Activated naive CD8-positive, alpha-beta T cell treated with anti-CD3 and anti-CD28 coated beads for 36 hours (primary cell): Measurements from ENCODE around the gene USH1G. TPM values are rescaled to one million over a fixed set of nuclear protein-coding genes. Genes with fewer than 3 reads are reported as not detected.
A peak's percentile ranks its signal among the peaks of the same experiment; 100 is the strongest.
"Not testable (repeated sequence)": the region's sequence is repeated elsewhere in the genome, so short reads cannot be mapped to it uniquely, and the experiment has no call there.

Experiments
- DNase-seq: peaks from one replicate; pipeline ENCODE4 v3.0.0; 2021
- H3K27ac Mint-ChIP-seq: one replicate; pipeline ENCODE4 v1.8.0; 2022; ENCODE audit warnings: mild to moderate bottlenecking, moderate library complexity, mixed read lengths
- H3K27me3 Mint-ChIP-seq: one replicate; pipeline ENCODE4 v1.8.0; 2022; ENCODE audit warnings: mild to moderate bottlenecking, mixed read lengths
- H3K36me3 Mint-ChIP-seq: one replicate; pipeline ENCODE4 v1.8.0; 2021; ENCODE audit warnings: mild to moderate bottlenecking, mixed read lengths
- H3K4me1 Mint-ChIP-seq: one replicate; pipeline ENCODE4 v1.8.0; 2021; ENCODE audit warnings: mixed read lengths
- H3K4me3 Mint-ChIP-seq: one replicate; pipeline ENCODE4 v1.8.0; 2022; ENCODE audit warnings: mild to moderate bottlenecking, moderate library complexity, mixed read lengths
- H3K9me3 Mint-ChIP-seq: one replicate; pipeline ENCODE4 v1.8.0; 2022; ENCODE audit warnings: mixed read lengths
- total RNA-seq, 2 experiments: library from RNA; stranded (reverse); gene quantifications; one replicate each; pipeline ENCODE4 v1.2.3, GENCODE V29; 2021

USH1G gene
- total RNA-seq, 2 experiments from 2014 or later: not detected

DNA sequence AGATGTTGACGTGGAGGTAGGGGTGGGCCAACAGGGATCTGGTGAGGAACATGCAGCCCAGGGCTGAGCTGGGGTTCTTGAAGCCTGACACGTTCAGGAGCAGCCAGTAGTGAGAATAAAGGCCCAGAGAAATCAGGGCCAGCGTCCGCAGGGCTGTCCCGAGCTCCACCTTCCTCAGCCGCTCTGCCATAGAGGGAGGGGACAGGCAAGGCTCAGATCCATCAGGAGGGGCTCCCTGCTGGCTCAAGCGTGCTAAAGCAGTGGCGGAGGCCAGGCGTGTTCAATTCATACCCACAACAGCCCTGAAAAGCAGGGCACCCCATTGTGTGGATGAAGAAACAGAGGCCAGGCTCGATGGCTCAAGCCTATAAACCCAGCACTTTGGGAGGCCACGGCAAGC, 42.0 kb downstream of the USH1G start:
- Mint-ChIP-seq H3K9me3 (no peaks in the 10 kb centered on the region), H3K27me3 (peaks cover 12% of the 10 kb centered on the region), H3K27ac (no peak overlapping the region), H3K4me3 (no peak overlapping the region), H3K4me1 (no peaks in the 10 kb centered on the region), H3K36me3 (no peaks in the 10 kb centered on the region)
- no peak for DNase-seq

DNA sequence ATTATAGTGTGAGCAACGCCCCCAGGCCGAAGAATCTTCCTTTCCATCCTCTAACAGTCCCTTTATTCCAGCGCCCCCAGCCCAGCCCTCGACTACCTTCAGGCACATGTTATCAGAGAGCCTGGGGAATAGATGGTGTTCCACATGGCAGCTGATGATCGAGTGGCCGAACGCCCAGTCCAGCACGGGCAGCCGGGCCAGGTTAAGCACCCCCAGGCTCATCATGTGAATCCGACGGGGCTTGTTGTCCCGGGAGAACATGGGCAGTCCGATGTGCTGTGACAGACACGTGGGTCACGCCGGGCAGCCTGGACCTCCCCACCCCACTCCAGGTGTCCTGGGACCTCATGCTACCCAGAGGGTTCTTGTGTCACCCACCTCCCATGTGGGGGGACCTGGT, 43.7 kb downstream of the USH1G start:
- H3K27ac Mint-ChIP-seq: no peak overlapping the region
- no peak overlapping the region for H3K4me3 Mint-ChIP-seq

DNA sequence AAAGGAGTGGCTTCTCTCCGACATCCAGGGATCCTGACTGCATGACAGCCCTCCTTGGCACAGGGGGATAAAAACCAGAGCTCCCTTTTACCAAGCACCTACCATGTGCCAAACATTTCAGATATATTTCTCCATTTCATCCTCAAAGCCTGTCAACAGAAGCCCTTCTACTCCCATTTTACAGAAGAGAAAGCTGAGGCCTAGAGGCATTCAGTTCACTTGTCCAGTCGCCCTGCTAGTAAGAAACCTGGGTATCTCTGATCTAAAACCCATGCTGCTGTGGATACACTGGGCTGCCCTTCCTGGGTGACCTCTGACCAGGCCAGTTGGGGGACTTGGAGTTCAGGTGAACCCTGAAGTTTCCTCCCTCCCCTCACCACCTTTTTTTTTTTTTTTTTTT, 44.4 kb downstream of the USH1G start:
- H3K27ac Mint-ChIP-seq: no peak overlapping the region
- DNase-seq: no peak
- H3K4me3 Mint-ChIP-seq: no peak overlapping the region
- peaks cover 12% of the 10 kb centered on the region for H3K4me1 Mint-ChIP-seq
- peaks cover 7% of the 10 kb centered on the region for H3K27me3 Mint-ChIP-seq
- no peaks in the 10 kb centered on the region for H3K36me3 Mint-ChIP-seq
- no peaks in the 10 kb centered on the region for H3K9me3 Mint-ChIP-seq

More for the DNA sequence above, 43.7 kb downstream of the USH1G start:
- Mint-ChIP-seq H3K36me3 (no peaks in the 10 kb centered on the region), H3K9me3 (no peaks in the 10 kb centered on the region), H3K4me1 (peaks cover 8% of the 10 kb centered on the region), H3K27me3 (peaks cover 7% of the 10 kb centered on the region)
- no peak for DNase-seq

DNA sequence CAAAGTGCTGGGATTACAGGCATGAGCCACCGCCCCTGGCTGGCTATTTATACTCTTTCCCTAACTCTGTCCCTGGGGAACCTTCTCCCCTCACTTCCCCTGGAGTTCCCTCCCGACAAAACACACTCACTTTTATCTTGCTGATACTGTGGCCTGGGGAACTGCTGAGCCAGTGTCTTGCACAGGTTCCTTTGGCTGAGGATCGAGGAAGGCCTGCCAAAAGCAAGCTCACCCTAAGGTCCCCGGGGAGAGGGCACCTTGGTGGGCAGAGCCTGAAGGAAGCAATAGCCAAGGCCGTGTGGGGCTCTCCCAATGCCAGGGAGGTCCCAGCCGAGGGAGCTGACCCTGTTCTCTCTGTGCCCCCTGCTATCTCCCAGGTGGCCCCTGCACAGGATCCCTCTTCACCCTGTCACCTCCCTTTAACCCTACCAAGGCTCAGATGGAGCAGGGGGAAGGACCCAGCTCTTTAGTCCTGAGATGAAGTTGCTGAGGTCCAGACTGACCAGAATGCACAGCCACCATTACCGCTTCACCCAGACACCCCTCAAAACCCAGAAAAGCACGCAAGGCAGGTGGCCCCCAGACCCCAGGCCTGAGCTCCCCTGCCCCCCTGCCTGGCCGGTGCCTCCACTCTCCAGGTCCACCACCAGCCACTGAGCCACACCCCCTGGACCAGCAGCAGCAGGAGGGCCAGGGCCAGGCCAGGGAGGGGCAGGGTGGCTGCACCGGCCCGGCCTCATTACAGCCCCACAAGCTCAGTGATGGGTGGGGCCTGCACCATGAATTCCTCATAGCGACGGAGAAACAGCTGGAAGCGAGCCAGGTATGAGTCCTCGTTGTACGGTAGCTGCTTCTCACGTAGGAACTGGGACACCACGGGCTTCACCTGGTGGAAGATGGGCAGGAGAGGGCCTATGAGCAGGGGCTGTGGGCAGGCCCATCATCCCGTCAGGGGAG, 45.2 kb downstream of the USH1G start:
- H3K27ac Mint-ChIP-seq: no peak overlapping the region
- H3K9me3 Mint-ChIP-seq: no peaks in the 10 kb centered on the region
- no peak for DNase-seq
- H3K27me3 Mint-ChIP-seq: peaks cover under 1% of the 10 kb centered on the region
- no peak overlapping the region for H3K4me3 Mint-ChIP-seq
- H3K4me1 Mint-ChIP-seq: peaks cover 12% of the 10 kb centered on the region
- H3K36me3 Mint-ChIP-seq: no peaks in the 10 kb centered on the region

DNA sequence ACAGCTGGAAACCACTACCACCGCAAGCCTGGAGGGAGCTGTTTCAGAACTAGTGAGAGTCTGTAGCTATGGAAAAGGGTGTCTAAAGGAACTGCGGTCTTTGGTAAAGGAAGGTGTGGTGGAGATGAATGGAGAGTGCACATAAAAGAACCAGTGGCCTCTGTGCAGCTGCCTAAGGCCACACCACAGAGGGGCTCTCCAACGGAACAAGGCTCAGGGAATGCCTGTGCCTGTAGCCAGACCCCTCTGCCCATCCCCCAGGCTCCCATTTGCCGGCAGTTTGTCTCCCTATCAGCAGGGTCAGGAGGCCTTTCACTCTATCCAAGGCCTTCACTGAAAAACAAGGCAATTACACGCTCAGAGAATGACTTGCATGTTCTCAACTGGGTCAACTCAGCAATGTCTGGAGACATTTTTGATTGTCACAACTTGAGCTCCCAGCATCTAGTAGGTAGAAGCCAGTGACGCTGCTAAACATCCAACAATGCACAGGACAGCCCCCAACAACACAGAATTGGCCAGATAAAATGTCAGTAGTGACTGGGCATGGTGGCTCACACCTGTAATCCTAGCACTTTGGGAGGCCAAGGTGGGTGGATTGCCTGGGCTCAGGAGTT, 47.0 kb downstream of the USH1G start:
- H3K27me3 Mint-ChIP-seq: no peaks in the 10 kb centered on the region
- peaks cover 15% of the 10 kb centered on the region for H3K4me1 Mint-ChIP-seq
- H3K9me3 Mint-ChIP-seq: no peaks in the 10 kb centered on the region
- no peak overlapping the region for H3K27ac Mint-ChIP-seq
- H3K36me3 Mint-ChIP-seq: no peaks in the 10 kb centered on the region
- no peak overlapping the region for H3K4me3 Mint-ChIP-seq
- DNase-seq: no peak

DNA sequence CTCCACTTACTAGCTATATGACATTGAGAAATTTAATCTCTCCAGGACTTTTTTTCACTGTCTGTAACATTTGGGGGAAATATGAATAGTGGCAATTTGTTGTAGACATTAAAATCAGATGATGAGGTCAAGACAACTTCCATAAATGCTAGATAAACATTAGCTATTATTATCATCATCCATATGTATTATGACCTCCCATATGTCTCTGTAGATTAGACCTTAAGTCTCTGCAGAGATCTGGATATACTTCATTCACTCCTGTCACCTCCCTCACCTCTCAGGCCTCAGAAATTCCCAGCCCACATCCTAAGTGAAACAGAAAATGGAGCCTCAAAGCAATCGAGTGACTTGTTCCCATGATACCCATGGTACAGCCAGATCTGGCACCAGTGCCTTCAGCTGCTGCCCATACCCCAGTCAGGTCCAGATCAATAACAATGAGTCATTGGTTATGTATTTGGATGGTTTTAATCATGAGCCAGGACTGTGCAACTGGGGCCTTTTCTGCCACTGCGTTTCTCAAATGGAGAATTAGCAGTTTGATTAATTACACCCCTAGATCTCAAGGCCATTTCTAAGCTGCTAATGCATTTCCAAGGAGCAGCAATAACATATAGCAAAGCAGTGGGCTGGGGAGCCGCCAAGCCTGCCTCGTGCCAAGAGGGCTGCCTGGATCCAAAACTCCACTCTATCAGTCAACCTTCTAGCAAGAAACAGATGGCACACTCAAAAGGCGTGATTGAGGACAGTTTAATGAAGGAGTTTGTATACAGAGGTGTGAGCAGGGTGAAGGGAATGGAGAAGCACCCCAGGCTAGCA, 47.7 kb downstream of the USH1G start:
- no peaks in the 10 kb centered on the region for H3K9me3 Mint-ChIP-seq
- no peaks in the 10 kb centered on the region for H3K27me3 Mint-ChIP-seq
- H3K36me3 Mint-ChIP-seq: no peaks in the 10 kb centered on the region
- no peak overlapping the region for H3K27ac Mint-ChIP-seq
- DNase-seq: no peak
- peaks cover 15% of the 10 kb centered on the region for H3K4me1 Mint-ChIP-seq
- no peak overlapping the region for H3K4me3 Mint-ChIP-seq

DNA sequence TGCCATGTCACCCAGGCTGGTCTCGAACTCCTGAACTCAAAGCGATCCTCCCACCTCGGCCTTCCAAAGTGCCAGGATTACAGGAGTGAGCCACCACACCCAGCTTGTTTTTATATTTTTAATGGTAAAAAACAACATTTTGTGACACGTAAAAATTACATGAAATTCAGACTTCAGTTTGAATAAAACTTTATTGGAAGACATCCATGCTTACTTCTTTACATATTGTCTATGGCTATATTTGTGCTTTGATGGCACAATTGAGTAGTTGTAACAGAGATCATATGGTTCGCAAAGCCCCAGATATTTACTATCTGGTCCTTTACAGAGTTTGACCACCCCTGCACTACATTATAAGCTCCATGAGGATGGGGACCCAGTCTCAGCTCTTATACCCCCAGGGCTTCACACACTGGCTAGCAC, 48.4 kb downstream of the USH1G start:
- Mint-ChIP-seq H3K27me3 (no peaks in the 10 kb centered on the region), H3K4me1 (peaks cover 15% of the 10 kb centered on the region), H3K4me3 (no peak overlapping the region), H3K36me3 (no peaks in the 10 kb centered on the region), H3K27ac (no peak overlapping the region), H3K9me3 (no peaks in the 10 kb centered on the region)
- DNase-seq: no peak

DNA sequence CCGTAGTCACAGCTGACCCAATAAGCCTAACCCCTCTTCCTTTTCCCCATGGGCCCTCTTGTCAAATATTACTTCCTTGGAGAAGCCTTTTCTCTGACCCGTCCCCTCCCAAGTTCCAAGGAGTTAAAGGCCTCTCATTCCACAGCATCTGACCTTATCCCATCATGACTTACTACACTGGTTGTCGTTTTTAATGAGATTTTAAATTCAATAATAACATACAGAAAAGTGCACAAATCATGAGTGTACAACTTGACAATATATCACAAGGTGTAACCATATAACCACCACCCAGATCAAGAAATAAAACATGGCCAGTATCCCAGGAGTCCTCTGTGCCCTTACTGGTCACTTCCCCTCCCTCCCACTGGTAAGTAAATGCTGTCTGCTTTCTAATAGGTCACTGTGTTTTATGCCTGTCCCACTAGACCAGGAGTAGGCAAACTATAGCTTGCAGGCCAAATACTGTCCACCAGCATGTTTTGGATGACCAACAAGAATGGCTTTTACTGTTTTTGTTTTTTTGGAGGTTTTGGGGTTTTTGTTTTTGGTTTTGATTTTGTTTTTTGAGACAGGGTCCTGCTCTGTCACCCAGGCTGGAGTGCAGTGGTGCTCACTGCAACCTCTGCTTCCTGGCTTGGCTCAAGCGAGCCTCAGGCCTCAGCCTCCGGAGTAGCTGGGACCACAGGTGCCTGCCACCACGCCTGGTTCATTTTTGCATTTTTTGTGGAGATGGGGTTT, 49.0 kb downstream of the USH1G start:
- Mint-ChIP-seq H3K27me3 (no peaks in the 10 kb centered on the region), H3K36me3 (no peaks in the 10 kb centered on the region), H3K4me3 (peak overlapping the region; percentile 80), H3K4me1 (peaks cover 15% of the 10 kb centered on the region), H3K27ac (peak overlapping the region; percentile 94), H3K9me3 (no peaks in the 10 kb centered on the region)
- DNase-seq: no peak

DNA sequence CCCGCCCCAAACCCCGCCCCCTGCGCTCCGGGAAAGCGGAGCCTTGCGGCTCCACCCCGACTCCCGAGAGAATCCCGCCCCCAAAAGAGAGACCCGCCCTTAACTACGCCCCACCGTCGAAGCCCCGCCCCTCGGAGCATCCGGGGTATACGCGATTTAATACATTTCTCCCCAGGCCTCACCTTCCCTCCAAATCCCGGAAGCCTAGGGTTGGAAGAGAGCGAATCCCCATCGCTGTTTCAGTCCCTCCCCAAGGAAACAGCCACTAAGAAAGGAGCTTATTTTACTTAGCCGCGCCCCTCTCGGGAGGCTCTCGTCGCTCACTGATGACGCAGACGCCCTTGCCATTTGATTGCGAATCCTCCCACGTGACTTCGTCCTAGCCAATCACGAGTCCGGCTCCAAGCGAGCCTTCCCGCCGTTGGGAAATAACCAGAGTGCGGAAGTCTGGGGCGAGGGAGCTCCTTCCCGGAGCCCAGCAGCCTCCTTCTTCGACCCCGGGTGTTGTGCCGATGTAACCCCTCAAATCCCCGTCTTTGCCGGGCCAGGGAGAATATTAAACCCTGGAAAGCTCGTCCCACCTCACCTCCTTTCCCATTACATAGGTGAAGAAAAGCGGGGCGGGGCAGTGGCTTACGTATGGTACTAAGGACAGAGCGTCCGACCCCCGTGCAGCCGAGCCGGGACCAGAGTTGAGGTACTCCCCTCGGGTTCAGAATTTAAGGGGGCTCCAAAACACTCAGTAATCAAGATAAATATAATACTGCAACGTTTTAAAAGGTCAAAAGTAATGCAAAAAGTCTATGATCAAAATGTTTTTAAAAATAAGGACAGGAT, 49.8 kb downstream of the USH1G start:
- H3K9me3 Mint-ChIP-seq: no peaks in the 10 kb centered on the region
- H3K36me3 Mint-ChIP-seq: peaks cover 1% of the 10 kb centered on the region
- peak overlapping the region; percentile 80 for H3K4me3 Mint-ChIP-seq
- H3K27ac Mint-ChIP-seq: peak overlapping the region; percentile 94
- H3K27me3 Mint-ChIP-seq: no peaks in the 10 kb centered on the region
- H3K4me1 Mint-ChIP-seq: peaks cover 15% of the 10 kb centered on the region
- DNase-seq: peak; percentile 96

DNA sequence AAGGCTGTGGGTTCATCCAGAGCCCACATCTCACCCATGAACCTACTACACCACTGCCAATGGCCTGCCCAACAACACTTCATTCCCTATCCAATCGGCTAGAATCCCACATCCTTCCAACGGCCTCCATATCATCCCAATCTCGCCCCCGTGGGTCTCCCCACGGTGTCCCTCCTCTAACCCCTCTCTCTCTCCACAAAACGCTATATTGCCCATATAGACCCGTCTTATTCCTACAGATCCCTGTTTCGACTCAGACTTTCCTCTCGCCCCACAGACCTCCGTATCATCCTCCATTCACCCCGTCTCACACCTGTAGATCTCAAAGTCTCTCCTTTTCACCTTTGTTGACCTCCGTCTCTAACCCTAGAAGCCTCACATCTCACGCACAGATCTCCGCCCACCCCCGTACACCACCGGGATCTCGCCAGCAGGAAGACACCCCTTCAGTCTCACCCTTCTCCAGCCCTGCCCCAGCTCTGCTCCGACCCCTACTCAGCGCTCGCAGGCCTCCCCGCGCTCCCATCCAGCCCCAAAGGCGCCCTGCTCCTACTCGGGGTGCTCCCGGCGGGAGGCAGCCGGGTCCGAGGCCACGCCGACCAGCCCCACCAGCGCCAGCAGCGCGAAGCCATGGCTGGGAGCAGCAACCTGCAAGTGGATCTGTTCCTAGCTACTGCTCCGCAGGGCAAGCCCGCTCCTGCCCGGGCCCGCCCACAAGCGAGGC, 50.6 kb downstream of the USH1G start, which contains the start of gene FDXR:
Gene FDXR, minus strand, starts transcription at position 682 of the 724 bp plus-strand sequence. Its CDS starts 50 bp downstream, at position 632.
- Mint-ChIP-seq H3K4me1 (peaks cover 15% of the 10 kb centered on the region), H3K27me3 (no peaks in the 10 kb centered on the region)

DNA sequence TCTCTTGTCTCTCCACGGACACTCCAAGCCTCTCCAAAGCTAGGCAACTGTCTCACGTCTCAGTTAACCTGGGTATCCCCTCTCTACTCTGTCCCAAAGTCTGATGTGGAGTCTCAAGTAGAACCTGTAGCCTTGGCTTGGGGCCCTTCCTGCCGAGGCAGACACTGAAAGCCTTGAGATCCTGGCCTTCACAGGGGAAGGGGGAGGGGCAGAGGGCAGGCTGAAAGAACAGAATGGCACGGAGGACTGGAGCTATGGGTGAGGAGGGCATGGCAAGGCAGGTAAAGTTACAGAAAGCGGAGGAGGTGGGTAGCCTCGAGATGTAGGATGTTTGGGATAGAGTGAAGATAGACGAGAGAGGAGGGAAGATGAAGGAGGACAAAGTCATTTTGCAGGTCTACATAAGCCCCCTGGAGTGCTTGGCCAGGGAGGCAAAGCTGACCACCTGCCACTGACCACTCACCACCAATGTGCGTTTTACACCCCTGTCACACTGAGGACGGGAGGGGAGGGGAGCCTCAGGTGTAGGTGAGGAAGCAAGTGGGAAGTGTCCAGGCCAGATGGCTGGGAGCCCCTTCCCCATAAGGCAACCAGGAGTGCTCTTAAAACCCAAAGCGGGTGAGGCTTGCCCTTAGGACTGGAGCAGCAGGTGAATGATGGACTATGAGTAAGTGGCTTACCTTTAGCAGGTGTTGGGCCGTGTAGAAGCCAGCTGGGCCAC, 51.5 kb downstream of the USH1G start:
- H3K27ac Mint-ChIP-seq: no peak overlapping the region
- no peaks in the 10 kb centered on the region for H3K9me3 Mint-ChIP-seq
- H3K4me1 Mint-ChIP-seq: peaks cover 15% of the 10 kb centered on the region
- no peak for DNase-seq
- H3K4me3 Mint-ChIP-seq: peak overlapping the region; percentile 82
- H3K27me3 Mint-ChIP-seq: no peaks in the 10 kb centered on the region
- peaks cover 1% of the 10 kb centered on the region for H3K36me3 Mint-ChIP-seq

More for the DNA sequence above, 50.6 kb downstream of the USH1G start, which contains the start of gene FDXR:
- H3K4me3 Mint-ChIP-seq: peak within 1 kb of the TSS; percentile 82
- no peak for DNase-seq
- peaks cover 1% of the 10 kb centered on the region for H3K36me3 Mint-ChIP-seq
- no peaks in the 10 kb centered on the region for H3K9me3 Mint-ChIP-seq
- H3K27ac Mint-ChIP-seq: peak within 1 kb of the TSS; percentile 94

DNA sequence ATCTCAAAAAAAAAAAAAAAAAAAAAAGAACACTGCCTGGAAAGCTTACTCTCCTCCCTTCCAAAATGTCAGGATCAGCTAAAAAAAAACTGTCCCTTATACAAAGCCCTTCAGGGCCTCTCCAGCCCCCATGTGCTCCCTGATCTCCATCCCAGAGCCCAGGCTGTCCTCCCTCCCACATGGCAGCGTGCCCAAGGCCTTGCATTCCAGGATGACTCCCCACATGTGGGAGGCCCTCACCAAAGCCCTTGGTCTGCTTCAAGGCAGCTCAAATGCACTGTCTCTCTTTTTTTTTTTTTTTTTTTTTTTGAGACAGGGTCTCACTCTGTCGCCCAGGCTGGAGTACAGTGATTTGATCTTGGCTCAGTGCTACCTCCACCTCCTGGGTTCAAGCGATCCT, 52.5 kb downstream of the USH1G start:
- no peak overlapping the region for H3K4me3 Mint-ChIP-seq
- peaks cover 12% of the 10 kb centered on the region for H3K4me1 Mint-ChIP-seq
- no peaks in the 10 kb centered on the region for H3K27me3 Mint-ChIP-seq
- no peaks in the 10 kb centered on the region for H3K9me3 Mint-ChIP-seq
- DNase-seq: no peak
- peaks cover 1% of the 10 kb centered on the region for H3K36me3 Mint-ChIP-seq
- no peak overlapping the region for H3K27ac Mint-ChIP-seq

DNA sequence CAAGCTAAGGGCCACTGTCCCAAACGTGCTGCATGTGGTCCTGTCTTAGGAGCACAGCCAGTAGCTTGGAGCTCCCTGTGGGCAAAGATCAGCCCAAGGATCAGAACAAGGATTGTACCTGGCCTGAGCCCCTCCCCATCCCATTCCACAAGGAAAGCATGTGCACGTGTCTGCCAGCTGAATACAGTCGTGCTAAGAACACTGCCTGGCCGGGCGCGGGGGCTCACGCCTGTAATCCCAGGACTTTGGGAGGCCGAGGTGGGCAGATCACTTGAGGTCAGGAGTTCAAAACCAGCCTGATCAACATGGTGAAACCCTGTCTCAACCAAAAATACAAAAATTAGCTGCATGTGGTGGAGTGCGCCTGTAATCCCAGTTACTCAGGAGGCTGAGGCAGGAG, 53.0 kb downstream of the USH1G start:
- H3K27me3 Mint-ChIP-seq, H3K36me3 Mint-ChIP-seq, H3K4me3 Mint-ChIP-seq, DNase-seq, H3K27ac Mint-ChIP-seq, H3K9me3 Mint-ChIP-seq, H3K4me1 Mint-ChIP-seq: not testable (repeated sequence)
